Breast epithelium (tissue), 4 donors: Measurements from ENCODE around the gene RIMBP2. TPM values are rescaled to one million over a fixed set of nuclear protein-coding genes. Genes with fewer than 3 reads are reported as not detected.

ENCODE experiments used
- DNase-seq, 2 donors: peaks; one replicate each; pipeline ENCODE4 v3.0.0-alpha.2; 2019; ENCODE audit warnings: low spot score in 2 of 2
- H3K27ac ChIP-seq, 2 donors: fragments of 200-600 bp; sonication (generic) in 1 of 2; one replicate each; pipeline ENCODE4 v1.5.1; 2016 to 2019; ENCODE audit warnings: mild to moderate bottlenecking in 1 of 2
- H3K27me3 ChIP-seq, 2 donors: fragments of 200-600 bp; sonication (generic) in 1 of 2; one replicate each; pipeline versions ENCODE4 v1.5.1 to v1.6.0; 2017 to 2019; ENCODE audit warnings: control low read depth in 1 of 2, mild to moderate bottlenecking in 1 of 2
- H3K36me3 ChIP-seq: fragments of 200-600 bp; one replicate; pipeline ENCODE4 v1.5.1; 2019
- H3K4me1 ChIP-seq, 2 donors: fragments of 200-600 bp; sonication (generic); one replicate each; pipeline ENCODE4 v1.5.1; 2016 to 2019; ENCODE audit warnings: control low read depth in 1 of 2
- H3K4me3 ChIP-seq, 3 donors: fragments of 200-600 bp; sonication (generic); 1 replicate in 2 of 3; 2 replicates in 1 of 3; pipeline ENCODE4 v1.5.1; 2016 to 2019; ENCODE audit warnings: mild to moderate bottlenecking in 3 of 3, moderate library complexity in 2 of 3
- H3K9me3 ChIP-seq, 2 donors: fragments of 200-600 bp; sonication (generic) in 1 of 2; one replicate each; pipeline ENCODE4 v1.5.1; 2016 to 2019; ENCODE audit warnings: control low read depth in 1 of 2
- POLR2A ChIP-seq: fragments of 450-650 bp; IDR thresholded peaks from one replicate; pipeline ENCODE4 v1.6.1; 2016; ENCODE audit warnings: antibody characterized with exemption, mild to moderate bottlenecking, moderate library complexity
- POLR2AphosphoS5 ChIP-seq, 3 donors: sonication (generic); formaldehyde crosslinking; IDR thresholded peaks; one replicate each; pipeline ENCODE4 v1.6.1; 2017; ENCODE audit warnings: antibody characterized with exemption in 3 of 3
- intact Hi-C: fragments of 100-400 bp; cut with DNase I; formaldehyde crosslinking; loops from one replicate; pipeline ENCODE4 v1.15.1; 2023; ENCODE audit warnings: low total_unique reads
- total RNA-seq, 3 donors: library from RNA; depleted of rRNA; stranded (reverse); fragments of >200 nt; gene quantifications; one replicate each; pipeline ENCODE4 v1.1.0, GENCODE V29; 2016
- TF ChIP-seq, protein P1 (sequence below), 3 donors: fragments of 450-650 bp; IDR thresholded peaks; one replicate each; pipeline ENCODE4 v1.5.1; 2016 to 2017; ENCODE audit warnings: antibody characterized with exemption in 3 of 3, mild to moderate bottlenecking in 3 of 3, moderate library complexity in 3 of 3

Gene RIMBP2
- total RNA-seq, 3 donors from 2014 or later = under 0.01 to 0.59 (median under 0.01) TPM

DNA sequence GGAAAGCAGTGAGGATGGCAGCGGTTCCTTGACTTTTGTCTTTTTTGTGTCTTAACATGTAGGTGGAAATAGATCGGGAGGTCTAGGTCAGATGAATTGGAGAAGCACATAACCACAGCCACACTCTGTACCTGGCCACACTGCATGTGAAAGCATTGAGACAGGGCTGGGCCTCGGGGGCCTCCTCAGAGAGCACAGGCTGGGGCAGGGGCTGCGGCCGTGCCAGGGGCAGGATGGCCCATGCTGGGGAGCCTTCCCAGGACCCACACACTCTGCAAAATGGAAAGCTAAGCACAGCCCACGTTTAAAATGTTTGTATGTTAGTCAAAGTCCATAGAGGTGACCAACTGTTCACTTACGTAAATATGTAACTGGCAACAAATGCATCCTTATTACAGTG, 301.7 kb downstream of the RIMBP2 start:
- Histone ChIP-seq H3K27ac (no peak overlapping the region), H3K9me3 (no peaks in the 10 kb centered on the region), H3K4me1 (no peaks in the 10 kb centered on the region), H3K27me3 (no peaks in the 10 kb centered on the region), H3K4me3 (no peak overlapping the region), H3K36me3 (no peaks in the 10 kb centered on the region)
- DNase-seq = no peak
- intact Hi-C loops = loop anchor here (5.0 kb wide), 1 partner anchor 67 kb away; no protein-coding TSS in a partner anchor
- TF ChIP-seq POLR2AphosphoS5 (IDR thresholded peaks at IDR 0.05) (no peak), POLR2A (no peak)
- TF ChIP-seq, protein P1, sequence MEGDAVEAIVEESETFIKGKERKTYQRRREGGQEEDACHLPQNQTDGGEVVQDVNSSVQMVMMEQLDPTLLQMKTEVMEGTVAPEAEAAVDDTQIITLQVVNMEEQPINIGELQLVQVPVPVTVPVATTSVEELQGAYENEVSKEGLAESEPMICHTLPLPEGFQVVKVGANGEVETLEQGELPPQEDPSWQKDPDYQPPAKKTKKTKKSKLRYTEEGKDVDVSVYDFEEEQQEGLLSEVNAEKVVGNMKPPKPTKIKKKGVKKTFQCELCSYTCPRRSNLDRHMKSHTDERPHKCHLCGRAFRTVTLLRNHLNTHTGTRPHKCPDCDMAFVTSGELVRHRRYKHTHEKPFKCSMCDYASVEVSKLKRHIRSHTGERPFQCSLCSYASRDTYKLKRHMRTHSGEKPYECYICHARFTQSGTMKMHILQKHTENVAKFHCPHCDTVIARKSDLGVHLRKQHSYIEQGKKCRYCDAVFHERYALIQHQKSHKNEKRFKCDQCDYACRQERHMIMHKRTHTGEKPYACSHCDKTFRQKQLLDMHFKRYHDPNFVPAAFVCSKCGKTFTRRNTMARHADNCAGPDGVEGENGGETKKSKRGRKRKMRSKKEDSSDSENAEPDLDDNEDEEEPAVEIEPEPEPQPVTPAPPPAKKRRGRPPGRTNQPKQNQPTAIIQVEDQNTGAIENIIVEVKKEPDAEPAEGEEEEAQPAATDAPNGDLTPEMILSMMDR (IDR thresholded peaks at IDR 0.05) = no peak

DNA sequence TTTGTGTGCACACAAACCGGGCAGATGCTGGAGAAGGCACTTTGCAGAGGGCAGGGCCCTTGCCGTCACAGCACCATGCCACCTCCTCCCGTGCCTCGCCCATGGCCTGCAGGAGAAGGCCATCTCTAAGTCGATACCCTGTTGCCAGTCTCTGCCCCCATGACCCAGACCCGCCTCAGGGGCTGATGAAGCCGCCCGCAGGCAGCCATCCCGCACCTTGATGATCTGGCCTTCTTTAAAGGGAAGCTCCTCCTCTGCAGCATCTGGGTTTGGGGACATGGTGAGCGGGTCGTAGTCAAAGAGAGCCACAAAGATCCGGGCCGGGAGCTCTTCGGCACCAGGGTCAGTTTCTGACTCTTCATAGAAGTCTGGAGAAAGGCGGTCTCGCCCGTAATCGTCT, 302.2 kb downstream of the RIMBP2 start:
- no peak overlapping the region for H3K27ac ChIP-seq
- intact Hi-C loops = loop anchor here (5.0 kb wide), 1 partner anchor 67 kb away; no protein-coding TSS in a partner anchor
- no peaks in the 10 kb centered on the region for H3K4me1 ChIP-seq
- TF ChIP-seq, protein P1 (IDR thresholded peaks at IDR 0.05) = no peak
- TF ChIP-seq POLR2A = no peak
- no peak for TF ChIP-seq POLR2AphosphoS5 (IDR thresholded peaks at IDR 0.05)
- DNase-seq = no peak
- H3K9me3 ChIP-seq = no peaks in the 10 kb centered on the region
- no peak overlapping the region for H3K4me3 ChIP-seq
- H3K27me3 ChIP-seq = no peaks in the 10 kb centered on the region
- no peaks in the 10 kb centered on the region for H3K36me3 ChIP-seq

DNA sequence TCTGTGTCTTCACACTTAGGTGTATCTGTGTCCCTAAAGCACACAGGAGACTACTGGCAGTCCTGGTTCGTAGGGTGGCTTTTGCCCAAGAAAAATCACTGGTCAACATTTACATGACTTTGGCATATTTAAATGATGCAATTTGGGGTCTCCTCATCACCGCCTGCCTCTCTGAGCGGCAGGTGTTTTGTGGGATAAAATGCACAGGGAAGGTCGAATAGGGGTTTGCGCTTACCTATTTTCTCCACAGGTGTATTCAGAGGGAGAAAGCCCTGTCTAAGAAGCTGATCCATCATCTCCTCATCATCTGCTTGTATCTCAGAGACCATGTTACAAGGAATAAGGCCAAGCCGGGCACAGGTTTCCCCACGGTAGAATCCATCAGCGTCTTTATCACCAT, 303.7 kb downstream of the RIMBP2 start:
- Histone ChIP-seq H3K27me3 (no peaks in the 10 kb centered on the region), H3K27ac (no peak overlapping the region), H3K4me1 (no peaks in the 10 kb centered on the region), H3K4me3 (no peak overlapping the region), H3K9me3 (no peaks in the 10 kb centered on the region), H3K36me3 (no peaks in the 10 kb centered on the region)
- TF ChIP-seq, protein P1 (IDR thresholded peaks at IDR 0.05) = no peak
- TF ChIP-seq POLR2A (no peak), POLR2AphosphoS5 (IDR thresholded peaks at IDR 0.05) (no peak)
- intact Hi-C loops = loop anchor here (5.0 kb wide), 1 partner anchor 65 kb away; no protein-coding TSS in a partner anchor
- no peak for DNase-seq

DNA sequence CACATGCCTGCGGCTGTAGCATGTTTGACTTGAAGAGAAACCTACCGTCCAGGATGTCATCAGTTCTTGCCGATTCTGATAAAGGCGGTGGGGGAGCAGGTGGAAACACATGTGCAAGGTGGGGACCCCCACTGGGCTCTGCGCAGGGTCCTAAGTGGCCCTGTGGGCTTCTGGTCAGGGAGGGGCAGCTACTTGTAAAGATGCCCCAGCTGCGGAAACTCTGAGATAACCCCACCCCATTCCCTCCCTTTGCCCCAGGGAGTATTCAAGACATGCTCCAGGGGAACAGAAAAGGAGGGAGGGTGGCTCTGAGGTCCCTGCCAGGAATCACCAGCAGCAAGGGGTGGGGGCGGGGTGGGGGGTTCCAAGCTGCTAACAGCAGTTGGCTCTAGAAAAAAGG, 310.8 kb downstream of the RIMBP2 start:
- intact Hi-C loops = no loop called here
- H3K27ac ChIP-seq = no peak overlapping the region
- no peak overlapping the region for H3K4me3 ChIP-seq
- H3K4me1 ChIP-seq = no peaks in the 10 kb centered on the region
- no peaks in the 10 kb centered on the region for H3K9me3 ChIP-seq
- no peak for DNase-seq
- H3K36me3 ChIP-seq = no peaks in the 10 kb centered on the region
- TF ChIP-seq POLR2A = no peak
- TF ChIP-seq POLR2AphosphoS5 (IDR thresholded peaks at IDR 0.05) = no peak
- TF ChIP-seq, protein P1 (IDR thresholded peaks at IDR 0.05) = no peak
- no peaks in the 10 kb centered on the region for H3K27me3 ChIP-seq

DNA sequence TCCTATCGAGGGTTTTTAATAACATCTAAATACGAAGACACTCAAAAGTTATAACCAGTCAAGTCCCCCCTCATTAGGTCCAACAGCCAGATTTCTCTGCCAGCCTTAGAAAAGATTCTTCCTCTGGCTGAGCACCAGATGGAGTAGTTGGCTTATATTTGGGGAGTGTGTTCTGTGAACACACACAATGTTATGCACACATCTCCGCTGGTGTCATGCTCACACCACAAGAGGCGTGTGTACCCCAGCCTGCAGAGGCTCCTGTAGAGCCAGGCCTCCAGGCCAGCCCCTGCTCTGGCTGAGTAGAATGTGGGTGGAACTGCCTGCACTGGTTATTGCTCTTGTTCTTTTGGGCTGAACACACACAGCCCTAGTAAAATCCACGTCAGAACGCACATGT, 314.4 kb downstream of the RIMBP2 start:
- Histone ChIP-seq H3K36me3 (no peaks in the 10 kb centered on the region), H3K27ac (no peak overlapping the region), H3K4me1 (no peaks in the 10 kb centered on the region), H3K27me3 (peaks cover 0 to 4% of the 10 kb centered on the region in 2 donors), H3K4me3 (no peak overlapping the region), H3K9me3 (no peaks in the 10 kb centered on the region)
- TF ChIP-seq POLR2AphosphoS5 (IDR thresholded peaks at IDR 0.05) (no peak), POLR2A (no peak)
- TF ChIP-seq, protein P1 (IDR thresholded peaks at IDR 0.05) = no peak
- DNase-seq = no peak
- intact Hi-C loops = no loop called here
